Right lobe of liver (tissue), 4 donors: Measurements from ENCODE around the gene TELO2.

Source experiments
- POLR2A ChIP-seq: fragments of 450-650 bp; IDR thresholded peaks from one replicate; pipeline ENCODE4 v1.6.1; 2017; ENCODE audit warnings: antibody characterized with exemption, mild to moderate bottlenecking
- TF ChIP-seq, protein P1 (sequence below), 4 donors: fragments of 200-600 bp in 3 of 4; fragments of 450-650 bp in 1 of 4; IDR thresholded peaks; one replicate each; pipeline versions ENCODE4 v1.5.1 to v1.8.0; 2016 to 2022; ENCODE audit warnings: antibody characterized with exemption in 4 of 4, mild to moderate bottlenecking in 2 of 4
- donor health status: DM: no; HTN: no; CAD: no.
- donor health status: DM: no; HTN: no; CAD: no.
- donor health status: DM: no; HTN: yes; CAD: no.

DNA sequence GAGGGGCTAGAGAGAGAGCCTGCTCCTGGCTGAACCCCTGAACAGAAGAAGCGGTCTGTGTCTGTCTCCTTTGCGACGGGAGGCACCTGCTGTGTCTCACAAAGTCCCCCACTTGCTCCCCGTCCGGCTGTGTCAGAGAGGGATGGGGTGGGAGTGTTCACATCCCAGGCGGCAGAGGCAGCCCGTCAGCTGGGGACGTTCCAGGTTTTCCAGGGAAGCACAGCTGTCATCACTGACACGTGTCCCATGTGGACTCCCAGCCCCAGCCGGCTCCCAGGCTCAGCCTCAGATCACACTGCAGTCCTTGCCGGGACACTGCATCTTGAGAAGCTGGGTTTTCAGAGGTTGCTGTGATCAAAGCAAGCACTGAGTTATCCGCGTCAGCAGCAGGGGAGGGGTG, 1.6 kb downstream of the TELO2 start:
- TF ChIP-seq, protein P1, sequence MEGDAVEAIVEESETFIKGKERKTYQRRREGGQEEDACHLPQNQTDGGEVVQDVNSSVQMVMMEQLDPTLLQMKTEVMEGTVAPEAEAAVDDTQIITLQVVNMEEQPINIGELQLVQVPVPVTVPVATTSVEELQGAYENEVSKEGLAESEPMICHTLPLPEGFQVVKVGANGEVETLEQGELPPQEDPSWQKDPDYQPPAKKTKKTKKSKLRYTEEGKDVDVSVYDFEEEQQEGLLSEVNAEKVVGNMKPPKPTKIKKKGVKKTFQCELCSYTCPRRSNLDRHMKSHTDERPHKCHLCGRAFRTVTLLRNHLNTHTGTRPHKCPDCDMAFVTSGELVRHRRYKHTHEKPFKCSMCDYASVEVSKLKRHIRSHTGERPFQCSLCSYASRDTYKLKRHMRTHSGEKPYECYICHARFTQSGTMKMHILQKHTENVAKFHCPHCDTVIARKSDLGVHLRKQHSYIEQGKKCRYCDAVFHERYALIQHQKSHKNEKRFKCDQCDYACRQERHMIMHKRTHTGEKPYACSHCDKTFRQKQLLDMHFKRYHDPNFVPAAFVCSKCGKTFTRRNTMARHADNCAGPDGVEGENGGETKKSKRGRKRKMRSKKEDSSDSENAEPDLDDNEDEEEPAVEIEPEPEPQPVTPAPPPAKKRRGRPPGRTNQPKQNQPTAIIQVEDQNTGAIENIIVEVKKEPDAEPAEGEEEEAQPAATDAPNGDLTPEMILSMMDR (IDR thresholded peaks at IDR 0.05): no peak
- TF ChIP-seq POLR2A: no peak
